Measurements from ENCODE around the gene PTPRE.

The PTPRE gene

DNA sequence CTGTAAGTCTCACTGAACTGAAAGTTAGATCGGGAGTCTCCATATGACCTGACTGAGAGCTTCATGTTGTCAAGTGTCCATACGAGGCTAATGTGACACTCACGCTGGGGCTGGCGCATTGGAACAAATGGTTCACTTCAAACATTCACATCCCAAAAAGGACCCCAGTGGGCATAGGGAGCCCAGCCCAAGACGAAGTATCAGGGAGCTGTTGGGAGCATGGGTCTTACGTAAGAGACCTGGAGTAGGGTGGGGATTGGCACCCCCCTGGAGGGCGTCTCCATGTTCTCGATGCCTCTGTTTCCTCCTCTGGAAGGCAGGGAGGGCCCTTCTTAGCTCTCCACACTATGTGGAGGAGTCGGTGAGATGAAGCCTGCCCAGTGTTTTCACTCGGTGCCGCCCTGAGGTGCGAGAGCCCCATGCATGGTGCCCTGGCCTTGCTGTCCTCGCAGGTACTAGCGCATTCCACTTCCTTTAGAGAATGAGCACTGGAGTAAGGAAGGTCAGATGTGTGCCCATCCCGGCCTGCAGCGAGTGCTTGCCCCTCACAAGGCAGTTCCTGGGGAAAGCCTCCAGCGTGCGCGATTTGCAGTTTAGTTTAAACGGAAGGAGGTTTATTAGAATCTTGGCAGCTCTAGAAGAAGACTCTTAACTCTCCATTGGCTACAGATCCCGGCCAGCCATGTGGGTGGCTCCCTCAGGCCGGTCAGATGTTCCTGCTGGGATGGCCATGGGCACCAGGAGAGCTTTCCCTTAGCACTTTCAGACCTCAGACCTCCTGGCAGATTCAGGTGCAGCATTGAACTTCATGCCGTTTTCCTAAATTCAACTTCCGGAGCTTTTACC lies 64.4 kb downstream of the PTPRE start:
- DNase-seq (ENCODE audit: extremely low read depth, low read depth) = no peak
- TF ChIP-seq, protein P1, sequence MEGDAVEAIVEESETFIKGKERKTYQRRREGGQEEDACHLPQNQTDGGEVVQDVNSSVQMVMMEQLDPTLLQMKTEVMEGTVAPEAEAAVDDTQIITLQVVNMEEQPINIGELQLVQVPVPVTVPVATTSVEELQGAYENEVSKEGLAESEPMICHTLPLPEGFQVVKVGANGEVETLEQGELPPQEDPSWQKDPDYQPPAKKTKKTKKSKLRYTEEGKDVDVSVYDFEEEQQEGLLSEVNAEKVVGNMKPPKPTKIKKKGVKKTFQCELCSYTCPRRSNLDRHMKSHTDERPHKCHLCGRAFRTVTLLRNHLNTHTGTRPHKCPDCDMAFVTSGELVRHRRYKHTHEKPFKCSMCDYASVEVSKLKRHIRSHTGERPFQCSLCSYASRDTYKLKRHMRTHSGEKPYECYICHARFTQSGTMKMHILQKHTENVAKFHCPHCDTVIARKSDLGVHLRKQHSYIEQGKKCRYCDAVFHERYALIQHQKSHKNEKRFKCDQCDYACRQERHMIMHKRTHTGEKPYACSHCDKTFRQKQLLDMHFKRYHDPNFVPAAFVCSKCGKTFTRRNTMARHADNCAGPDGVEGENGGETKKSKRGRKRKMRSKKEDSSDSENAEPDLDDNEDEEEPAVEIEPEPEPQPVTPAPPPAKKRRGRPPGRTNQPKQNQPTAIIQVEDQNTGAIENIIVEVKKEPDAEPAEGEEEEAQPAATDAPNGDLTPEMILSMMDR (IDR thresholded peaks at IDR 0.05; ENCODE audit: low read depth, low read length) = no peak

DNA sequence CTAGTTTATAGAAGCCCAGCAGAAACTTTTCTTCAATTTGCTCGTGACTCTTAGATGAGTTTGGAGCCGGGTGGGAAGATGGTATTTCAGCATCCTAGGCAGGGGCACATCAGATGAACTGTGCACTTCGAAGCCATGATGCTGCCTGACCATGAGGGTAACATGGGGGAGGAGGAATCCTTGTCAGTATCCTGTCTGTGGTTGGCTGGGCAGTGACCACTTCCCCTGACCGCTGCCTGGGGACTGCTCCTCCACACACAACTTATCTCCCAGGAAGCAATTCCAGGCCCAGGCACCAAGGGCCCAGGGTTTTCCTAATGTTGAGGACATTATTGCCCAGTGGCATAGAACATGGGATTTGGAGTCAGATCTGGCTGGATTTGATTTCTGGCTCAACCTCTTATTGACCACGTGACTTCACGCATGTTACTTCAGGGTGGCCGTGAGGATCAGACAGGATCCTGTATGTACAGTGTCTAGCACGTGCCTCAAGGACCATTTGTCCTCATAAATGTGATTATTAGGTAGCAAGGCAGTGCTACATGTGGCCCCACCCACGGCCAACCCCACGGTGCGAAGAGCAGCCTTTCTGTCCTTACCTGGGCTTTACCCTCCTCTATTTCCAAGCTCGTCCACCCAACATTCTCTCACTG lies 65.2 kb downstream of the PTPRE start:
- TF ChIP-seq, protein P1 (IDR thresholded peaks at IDR 0.05; ENCODE audit: low read depth, low read length) = no peak
- no peak for DNase-seq (ENCODE audit: extremely low read depth, low read depth)

DNA sequence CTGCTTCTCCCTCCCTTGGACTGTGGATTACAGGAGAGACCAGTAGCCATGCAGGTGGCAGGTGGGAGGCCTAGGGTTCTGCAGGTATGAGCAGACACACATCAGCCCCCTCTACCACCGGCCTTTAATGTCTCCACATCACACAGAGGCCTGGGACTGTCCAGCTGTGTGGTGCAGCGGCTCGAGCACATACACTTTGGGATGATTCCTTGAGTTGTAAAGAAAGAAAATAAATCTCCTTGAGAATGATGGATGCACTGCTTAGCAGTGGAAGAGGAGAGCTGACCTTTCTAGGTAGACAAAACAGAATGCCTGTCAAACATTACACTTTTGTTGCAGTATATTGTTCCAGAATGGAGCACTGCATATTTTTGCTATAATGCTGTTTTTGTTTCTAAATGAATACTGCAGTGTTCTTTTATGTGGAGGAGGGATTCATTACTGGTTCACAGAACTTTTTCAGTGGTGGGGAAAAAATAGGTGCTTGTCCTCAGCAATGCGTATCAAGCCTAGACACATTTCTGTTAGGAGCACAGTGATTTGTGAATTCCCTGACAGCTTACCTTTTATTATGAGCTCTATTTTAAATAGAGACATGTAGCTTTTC lies 66.0 kb downstream of the PTPRE start:
- DNase-seq (ENCODE audit: extremely low read depth, low read depth) = no peak
- TF ChIP-seq, protein P1 (IDR thresholded peaks at IDR 0.05; ENCODE audit: low read depth, low read length) = no peak

DNA sequence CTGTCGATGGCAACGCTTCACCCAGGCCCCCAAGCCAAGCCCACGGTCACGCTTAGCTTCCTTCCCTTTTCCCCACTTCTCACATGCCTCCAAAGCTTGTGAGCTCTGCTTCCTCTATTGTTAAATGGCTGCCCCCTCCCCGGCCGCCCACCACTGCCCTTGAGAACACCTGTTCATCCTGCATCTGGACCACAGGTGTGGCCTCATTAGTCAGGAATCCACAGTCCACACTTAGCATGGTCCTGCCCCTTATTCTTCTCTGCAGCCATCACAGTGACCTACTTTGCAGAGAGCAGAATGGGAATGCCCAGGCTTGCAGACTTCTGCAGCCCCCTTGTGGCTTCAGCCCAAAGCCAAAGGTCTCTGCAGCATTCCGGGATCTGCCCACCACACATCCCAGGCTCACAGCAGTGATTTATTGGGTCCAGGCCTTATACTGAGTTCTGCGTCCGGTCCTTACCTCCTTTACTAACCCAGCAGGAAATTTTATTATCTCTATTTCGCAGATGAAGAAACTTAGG lies 66.9 kb downstream of the PTPRE start:
- no peak for DNase-seq (ENCODE audit: extremely low read depth, low read depth)

DNA sequence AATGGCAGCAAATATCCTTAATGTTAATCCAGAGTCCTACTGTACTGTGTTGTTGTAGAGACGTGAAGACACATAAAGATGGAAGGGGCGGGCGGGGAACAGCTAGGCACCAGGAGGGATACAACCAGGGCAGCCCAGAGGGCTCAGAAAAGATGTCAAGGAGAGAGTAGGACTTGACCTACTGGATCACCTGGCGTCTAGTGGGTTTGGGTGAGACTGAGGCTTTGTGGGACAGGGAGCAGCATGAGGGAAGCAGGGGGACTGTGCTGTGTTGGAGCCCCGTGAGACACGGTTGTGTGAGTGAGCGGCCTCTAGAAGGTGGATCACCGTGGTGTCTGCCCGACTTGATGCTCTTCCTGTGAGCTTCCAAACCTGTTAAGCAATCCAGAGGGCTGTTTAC lies 68.0 kb downstream of the PTPRE start:
- TF ChIP-seq, protein P1 (IDR thresholded peaks at IDR 0.05; ENCODE audit: low read depth, low read length) = no peak
- no peak for DNase-seq (ENCODE audit: extremely low read depth, low read depth)

More for the DNA sequence above, 66.9 kb downstream of the PTPRE start:
- TF ChIP-seq, protein P1 (IDR thresholded peaks at IDR 0.05; ENCODE audit: low read depth, low read length) = no peak

DNA sequence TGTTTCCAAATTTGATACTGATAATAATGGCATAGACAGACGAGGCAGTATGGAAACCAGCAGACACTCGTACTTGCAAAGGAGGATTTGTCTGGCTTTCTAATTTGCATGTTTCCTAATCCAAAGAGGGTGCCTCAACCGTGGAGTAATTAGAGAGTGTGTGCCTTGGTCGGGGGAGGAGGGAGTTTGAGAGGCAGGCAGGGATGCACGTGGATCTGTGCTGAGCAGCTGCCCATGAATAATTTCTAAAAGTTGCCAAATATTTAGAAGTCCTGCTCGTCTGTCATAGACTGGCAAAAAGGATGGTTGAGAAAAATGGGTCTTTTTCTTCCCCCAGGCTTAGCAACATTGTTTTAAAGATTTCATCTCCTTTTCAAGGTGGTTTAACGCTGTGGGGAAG lies 69.4 kb downstream of the PTPRE start:
- TF ChIP-seq, protein P1 (IDR thresholded peaks at IDR 0.05; ENCODE audit: low read depth, low read length) = no peak
- DNase-seq (ENCODE audit: extremely low read depth, low read depth) = no peak

Data from AG09319 (cell line).